ENCODE data around the gene RSKR.
A peak's percentile ranks its signal among the peaks of the same experiment; 100 is the strongest.
"Not testable (repeated sequence)": the region's sequence is repeated elsewhere in the genome, so short reads cannot be mapped to it uniquely, and the experiment has no call there.

Gene RSKR

DNA sequence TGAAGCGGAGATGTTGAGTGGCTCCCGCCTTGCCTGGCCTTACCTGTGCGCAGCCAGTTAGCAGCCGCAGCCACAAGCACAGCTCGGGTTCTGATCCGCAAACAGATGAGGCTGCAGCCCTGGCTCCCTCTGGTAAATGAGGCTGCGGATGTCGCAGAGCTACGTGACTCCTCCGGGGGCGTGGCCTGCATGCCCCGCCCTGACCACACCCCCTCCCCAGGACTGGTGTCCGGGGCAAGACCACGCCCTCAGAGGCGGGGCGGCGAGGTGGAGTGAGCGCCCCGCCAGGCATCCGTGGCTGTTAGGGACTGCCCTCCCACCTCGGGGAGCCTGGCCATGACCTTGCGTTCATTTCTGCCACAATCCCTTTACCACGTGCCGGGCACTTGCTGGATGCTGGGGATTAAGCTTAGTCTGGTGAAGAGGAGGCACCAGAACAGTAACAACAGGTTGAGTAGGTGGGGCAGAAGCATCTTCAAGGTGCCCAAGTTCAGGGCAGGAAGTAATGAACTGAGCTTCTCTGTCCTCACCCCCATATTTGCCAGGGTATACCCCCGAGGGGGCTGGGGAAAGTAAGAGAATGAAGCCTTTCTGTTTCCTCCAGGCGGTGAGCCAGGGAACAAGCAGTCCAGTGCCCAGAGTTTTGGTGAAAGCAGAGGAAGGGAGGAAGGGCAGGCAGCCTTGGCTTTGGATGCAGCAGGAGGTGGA is 37.1 kb downstream of the RSKR start, which contains the start of gene ALDOC:
Gene ALDOC, minus strand, starts transcription at position 138 of the 708 bp plus-strand sequence. CDS start 1,363 bp downstream, outside the sequence.
- peak; percentile 17 to 41 for DNase-seq

DNA sequence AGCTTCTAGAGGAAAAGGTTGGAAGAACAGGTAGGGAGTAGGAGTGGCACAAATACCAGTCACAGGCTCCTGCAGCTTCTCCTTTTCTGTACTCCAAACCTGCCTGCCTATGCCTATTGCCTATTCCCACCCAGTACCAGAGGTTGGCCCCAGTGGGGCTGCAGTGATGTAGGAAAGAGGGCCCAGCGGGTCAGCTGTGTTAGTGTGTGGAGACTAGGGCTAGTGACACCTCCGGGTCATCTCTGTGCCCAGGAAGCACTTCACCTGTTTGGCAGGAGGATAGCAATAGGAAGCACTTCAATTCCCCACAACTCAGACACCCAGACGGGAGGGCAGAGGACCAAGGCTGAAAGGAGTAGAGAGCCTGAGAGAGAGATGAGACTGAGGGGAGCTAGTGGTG is 38.0 kb downstream of the RSKR start:
- DNase-seq, result not testable (repeated sequence)

DNA sequence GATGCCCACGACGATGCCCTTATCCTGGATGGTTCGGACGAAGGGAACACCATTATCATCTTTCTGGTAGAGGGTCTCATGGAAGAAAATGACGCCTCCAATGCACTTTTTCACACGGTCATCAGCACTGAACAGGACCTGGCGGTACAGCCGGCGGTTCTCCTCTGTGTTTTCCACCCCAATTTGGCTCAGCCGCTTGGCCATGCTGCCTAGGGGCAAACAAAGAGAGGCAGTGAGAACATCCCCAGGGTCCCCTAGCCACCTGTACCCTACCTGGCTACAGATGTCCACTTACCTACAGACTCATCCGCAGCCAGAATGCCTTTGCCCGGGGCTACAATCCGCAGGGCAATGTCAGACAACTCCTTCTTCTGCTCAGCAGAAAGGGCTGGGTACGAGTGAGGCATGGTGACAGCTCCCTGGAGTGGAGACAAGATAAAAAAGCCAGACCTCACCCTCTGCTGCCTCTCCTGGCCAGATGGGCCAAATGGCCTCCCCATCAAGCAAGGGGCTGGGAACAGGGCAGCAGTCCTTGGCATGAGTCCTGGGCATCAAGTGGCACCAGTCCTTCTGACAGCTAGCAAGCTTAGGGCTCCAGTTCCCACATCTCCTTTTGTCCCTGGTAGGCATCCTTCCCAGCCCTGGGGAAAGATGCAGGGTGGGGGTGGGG is 38.7 kb downstream of the RSKR start:
- peak in 1 of 2 experiments; percentile 21 for DNase-seq

DNA sequence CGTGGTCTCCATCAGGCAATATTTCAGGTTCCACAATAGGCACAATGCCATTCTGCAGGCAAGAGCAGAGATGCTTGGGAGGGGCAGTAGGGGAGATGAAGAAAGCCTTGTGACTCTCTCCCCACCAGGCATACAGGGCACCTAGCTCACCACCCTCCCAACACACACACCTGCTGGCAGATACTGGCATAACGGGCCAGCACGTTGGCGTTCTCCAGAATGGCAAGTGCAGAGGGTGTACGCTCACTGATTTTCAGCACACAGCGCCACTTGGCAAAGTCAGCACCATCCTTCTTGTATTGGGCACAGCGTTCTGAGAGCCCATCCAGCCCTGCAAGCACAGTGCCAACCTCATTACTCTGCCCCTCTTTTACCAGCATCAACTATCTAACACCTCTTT is 39.5 kb downstream of the RSKR start:
- DNase-seq, result no peak

DNA sequence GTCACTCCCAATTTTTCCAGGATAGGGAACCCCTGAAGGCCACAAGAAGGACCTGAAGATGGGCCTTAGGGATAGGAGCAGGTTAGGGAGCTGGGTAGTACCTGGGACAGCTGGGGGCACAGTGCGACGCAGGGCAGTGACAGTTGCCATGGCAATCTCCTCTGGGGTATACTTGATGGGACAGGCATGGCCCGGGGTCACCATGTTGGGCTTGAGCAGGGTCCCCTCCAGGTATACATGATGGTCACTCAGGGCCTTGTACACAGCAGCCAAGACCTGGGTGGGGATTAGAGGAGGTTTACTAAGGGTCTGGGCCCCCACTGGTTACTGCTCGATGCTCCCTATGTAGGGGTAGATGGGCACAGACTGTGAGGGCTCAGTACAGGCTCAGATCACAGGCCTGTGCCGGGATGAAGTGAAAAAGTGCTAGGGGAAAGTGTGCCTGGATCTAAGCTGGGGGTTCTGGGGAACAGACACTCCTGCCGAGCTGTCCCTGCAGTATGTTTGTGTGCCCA is 40.0 kb downstream of the RSKR start:
- DNase-seq, result no peak

DNA sequence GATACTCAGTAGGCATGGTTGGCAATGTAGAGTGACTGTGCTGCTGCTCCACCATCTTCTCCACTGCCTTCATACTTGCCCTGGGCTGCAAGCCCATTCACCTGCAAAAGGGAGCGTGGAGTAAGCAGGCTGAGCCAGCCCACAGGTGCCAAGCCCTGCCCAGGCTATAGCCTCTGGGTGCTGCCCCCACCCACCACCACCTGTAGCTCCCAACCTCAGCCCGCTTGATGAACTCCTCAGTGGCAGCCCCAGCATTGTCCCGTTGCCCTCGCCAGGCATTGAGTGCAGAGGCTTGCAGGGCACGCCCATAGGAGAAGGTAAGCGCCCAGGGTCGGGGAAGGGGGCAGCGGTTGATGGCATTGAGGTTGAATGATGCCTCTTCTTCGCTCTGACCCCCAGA is 40.5 kb downstream of the RSKR start:
- no peak for DNase-seq

DNA sequence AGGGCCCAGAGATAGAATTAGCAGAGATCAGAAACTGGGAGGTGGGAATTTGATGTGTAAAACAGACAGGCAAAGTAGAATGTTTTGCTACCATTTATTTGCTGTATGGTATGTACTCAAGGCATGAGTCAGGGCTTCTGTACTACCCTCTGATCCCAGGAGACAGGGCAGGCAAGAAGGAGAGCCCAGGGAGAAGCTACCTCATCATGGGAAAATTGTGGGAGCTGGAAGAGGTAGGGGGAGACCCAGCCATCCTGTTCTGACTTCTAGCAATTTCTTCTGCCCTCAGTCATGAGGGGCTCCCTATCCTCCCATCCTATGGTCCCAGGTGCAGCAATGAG is 41.0 kb downstream of the RSKR start:
- DNase-seq, result no peak

DNA sequence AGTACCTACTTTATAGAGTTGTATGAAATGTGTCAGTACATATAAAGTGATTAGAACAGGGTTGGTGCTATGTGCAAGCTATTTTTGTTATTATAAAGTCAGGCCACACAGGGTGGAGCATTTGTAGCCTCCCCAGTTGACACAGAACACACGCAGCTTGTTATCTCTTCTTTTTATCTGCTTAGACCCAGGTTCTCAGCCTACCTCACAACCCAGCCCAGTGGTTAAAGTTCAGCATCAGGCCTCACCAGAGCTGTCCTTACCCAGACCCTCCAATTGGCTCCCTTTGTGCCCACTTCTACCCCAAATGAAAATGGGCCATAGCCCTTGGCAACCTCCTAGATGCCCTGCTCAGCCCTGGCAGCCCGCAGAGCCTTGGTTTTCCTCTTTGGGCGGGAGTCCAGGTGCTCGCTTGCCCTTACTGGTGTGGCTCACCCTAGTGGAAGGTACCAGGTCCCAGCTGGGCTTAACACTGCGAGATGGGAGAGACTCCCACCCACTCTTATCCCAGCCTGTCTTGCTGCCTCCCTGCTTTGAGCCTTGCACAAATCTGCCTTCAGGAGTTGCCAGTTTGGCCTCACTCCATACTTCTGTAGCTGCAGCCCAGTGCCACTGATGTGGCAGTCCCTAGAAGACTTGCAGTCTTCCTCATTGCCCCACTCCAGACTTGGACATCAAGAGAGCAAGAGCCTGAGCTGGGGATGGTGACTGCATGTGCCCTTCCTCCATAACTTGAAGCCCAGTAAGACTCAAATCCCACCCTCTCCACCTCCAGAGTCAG is 41.5 kb downstream of the RSKR start:
- no peak for DNase-seq

DNA sequence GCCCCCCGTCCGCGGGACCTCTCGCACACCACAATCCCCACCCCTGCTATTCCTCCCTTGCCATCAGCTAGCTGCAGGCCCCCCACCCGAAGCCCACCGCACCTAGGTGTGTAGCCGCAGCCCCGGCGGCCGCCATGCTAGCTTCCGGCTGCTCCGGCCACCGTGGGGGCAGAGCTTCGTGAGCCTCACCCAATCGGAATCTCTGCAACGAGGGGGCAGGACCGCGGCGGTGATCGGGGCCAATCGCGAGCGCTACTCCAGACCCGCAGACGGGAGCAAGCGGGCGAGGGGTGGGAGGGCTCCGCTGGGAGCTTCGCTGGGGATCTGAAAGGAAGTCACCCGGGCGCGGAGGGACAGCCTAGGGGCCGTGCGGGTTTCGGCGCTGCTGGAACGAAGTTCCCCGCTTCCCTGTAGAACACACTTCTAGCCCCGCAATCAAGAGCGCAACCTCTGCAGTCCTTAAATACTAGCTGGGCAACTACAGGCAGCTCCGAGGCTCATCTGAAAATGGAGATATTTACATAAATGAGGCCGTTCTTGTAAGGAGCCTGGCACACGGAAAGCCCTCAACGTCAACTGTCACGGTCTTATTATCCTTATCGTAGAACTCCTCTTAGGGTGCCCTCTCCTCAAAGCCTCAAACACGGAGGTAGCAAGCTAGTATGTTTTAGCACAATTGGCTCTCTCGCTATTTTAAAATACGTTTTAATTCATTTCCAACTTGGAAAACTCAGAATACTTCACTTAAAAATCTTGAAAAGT is 42.4 kb downstream of the RSKR start, which contains the start of gene PIGS:
Gene PIGS, minus strand, starts transcription at position 164 of the 762 bp plus-strand sequence. Its CDS starts 28 bp downstream, at position 136.
- peak; percentile 97 to 98 for DNase-seq

DNA sequence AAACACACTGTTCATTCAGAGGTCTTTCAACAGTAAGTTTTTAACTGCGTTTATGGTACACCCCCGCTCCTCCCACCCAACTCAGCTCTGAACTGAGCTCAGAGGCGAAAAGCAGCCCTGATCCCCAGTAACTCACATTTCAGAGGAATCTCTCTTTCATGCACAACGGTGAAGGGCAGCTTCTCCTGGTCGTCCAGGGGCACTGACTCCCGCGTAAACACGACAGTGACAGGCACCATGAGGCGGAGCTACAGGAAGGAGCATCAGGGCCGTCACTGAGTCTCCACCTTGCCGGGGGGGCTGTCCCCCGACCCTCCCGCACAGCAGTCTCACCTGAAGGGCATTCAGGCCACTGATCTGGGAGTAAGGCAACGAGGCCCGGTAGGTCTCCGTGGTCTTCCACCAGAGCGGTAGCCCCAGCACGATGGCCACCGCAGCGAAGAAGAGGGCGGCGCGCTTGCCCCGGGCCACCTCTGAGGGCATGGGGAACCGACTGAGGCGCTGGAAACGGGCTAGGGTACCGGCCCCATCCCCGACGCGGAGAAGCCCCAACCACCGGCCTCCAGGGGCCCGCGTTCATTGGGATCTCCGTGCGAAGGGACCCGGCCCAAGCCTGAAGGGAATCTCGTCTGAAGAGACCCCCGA is 43.1 kb downstream of the RSKR start:
- peak in 1 of 2 experiments; percentile 60 for DNase-seq

DNA sequence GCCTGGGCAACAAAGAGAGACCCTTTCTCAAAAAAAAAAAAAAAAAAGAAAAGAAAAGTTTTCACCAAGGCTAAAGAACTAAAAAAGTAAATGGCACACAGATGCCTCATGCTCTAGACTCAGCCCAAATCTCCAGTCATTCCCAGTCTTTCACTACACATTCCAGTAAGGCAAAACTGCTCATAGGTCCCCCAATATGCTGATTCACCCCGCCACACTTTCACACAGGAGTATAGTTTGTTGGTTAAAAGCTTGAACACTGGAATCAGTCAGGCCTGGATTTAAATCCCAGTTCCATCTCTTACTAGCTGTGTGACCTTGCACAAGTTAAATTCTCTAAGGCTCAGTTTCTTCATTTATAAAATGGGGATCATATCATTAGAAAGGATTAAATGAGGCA is 44.5 kb downstream of the RSKR start:
- no peak for DNase-seq

DNA sequence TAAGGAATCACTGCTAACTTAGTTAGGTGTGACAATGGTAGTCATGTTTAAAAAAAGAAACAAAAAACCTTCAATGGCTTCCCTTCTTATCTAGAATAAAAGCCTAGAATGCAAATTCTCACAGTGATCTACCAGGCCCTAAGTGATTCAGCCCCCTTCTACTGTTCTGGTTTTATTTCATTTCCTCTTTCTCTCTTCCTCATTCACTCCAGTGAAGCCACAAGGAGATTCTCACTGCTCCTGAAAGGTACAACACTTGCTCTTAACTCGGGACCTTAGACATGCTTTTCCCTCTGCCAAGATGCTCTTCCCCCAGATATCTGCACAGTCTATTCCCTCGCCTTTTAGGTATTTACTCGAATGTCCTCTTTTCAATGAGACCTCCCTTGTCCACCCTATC is 46.4 kb downstream of the RSKR start:
- DNase-seq, result no peak

DNA sequence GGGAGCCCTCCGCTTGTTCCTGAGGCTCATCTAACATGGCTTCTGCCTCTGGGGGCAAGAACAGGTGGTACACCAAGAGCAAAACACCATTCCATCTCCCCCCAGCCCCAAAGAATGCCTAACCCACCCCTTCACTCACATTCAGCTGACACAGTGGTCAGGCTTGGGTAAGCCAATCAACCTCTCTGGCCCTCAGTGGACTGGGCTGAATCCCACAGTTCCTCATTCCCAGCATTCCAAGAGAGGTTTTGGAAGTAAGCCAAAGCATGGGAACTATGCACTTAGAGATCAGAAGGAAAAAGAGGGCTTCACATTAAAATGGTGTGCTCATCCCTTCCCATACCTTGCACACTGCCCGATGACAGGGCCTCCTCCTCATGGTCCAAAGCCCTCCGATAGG is 50.5 kb downstream of the RSKR start:
- no peak for DNase-seq
